Stimulated activated CD8-positive, alpha-beta memory T cell treated with anti-CD3 and anti-CD28 coated beads, Interleukin-15, amount 100 ng/mL, for 24 hours (primary cell): Measurements from ENCODE around the gene SLC3A2.

Source experiments
- DNase-seq: peaks from one replicate; pipeline ENCODE4 v3.0.0-alpha.2; 2020; ENCODE audit warnings: low read depth

The SLC3A2 gene

DNA sequence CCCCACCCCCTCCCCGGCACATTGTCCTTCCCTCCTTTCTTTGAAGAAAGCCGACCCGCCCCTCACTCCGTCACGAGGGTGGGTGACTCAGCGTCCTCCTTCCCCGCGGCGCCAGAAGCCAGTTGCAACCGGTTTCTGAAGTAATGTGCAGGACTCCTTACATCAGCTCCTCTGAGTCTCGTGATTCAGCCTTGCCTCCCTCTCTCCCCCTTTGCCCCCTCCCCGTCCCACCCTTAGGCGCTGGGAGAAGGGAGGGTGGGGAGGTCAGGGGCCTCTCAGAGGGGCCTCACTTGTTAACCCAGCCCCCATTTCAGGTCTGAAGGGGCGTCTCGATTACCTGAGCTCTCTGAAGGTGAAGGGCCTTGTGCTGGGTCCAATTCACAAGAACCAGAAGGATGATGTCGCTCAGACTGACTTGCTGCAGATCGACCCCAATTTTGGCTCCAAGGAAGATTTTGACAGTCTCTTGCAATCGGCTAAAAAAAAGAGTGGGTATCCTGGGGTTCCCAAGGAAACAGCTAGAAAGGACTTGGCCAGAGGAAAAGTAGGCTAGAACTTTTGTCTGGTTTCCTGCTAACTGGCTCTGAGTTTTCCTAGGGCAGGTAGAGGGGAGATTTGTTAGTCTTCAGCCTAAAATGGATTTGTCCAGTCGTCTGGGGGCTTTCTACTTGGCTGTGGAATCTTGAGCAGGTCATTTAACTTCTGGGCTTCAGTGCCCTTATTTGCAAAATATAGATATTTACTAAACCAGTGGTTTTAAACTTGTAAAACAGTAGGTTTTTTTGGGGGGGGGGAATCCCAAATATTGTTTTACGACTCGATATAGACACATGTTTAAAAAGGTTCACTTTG is 1.1 kb downstream of the SLC3A2 start:
- DNase-seq = peak; percentile 78

DNA sequence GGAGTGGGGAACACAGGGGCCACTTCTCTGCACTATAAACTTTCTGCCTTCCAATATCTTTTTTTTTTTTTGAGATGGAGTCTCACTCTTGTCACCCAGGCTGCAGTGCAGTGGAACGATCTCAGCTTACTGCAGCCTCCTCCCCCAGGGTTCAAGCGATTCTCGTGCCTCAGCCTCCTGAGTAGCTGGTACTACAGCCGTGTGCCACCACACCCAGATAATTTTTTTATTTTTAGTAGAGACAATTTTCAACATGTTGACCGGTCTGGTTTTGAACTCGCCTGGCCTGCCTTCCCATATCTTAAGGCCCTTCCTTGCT is 1.7 kb downstream of the SLC3A2 start:
- DNase-seq = no peak

DNA sequence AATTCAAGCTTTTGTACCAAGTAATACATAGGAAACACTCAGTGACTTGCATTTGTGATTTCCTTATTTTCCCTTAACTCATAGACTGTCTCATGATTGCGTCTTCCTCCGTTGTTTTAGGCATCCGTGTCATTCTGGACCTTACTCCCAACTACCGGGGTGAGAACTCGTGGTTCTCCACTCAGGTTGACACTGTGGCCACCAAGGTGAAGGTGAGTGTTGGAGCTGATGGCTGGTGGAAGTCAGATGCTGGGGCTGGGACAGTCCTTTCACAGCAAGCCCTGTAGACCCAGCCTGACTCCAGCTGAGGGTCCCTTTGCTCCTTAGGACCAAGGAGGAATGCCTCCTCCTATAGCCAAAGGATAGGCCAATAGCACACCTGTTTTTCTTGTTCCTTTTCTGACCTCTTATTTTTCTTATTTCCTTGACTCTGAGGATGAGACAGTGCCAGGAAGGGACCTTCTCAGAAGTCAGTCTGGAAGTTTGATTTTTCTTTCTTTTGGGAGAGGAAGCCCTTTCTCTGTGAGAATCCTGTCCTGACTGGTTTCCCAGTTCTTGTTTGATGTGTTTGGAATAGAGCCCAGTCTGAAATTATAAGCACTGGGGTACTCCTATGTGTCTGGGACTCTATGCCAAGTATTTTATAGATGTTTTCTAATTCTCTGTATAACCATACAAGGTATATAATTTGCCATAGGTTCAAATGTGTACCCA is 2.2 kb downstream of the SLC3A2 start:
- no peak for DNase-seq

DNA sequence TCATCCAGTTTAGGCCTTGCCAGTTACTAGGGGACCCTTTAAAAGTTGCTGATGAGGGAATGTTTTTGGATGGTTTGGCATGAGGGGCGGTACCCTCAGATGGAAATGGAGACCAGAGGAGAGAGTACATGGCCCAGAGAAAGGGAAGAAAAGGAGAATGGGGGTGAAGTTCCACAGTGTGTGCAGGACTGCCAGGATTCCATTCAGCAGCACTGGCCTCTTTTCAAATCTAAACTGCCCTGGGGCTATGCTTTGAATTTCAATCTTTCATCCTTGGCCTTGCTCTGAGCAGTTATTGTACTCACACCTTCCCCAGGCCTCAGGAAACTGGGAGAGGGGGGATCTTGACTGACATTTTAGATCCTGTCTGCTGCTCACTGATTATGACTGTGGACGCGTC is 3.0 kb downstream of the SLC3A2 start:
- no peak for DNase-seq

DNA sequence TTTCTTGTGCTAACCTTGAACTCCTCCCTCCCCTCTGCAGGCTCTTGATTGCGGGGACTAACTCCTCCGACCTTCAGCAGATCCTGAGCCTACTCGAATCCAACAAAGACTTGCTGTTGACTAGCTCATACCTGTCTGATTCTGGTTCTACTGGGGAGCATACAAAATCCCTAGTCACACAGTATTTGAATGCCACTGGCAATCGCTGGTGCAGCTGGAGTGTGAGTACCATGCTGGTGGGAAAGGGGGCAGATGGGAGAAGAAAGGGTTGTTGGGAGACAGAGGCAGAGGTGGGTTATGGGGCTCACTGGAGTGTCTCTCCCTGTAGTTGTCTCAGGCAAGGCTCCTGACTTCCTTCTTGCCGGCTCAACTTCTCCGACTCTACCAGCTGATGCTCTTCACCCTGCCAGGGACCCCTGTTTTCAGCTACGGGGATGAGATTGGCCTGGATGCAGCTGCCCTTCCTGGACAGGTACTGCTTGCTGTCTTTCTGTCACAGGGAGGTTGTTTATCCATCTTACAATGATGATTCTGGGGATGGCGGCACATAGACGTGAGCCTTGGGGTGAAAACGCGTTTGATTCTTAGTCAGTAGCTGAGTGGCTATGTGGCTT is 4.5 kb downstream of the SLC3A2 start:
- no peak for DNase-seq

DNA sequence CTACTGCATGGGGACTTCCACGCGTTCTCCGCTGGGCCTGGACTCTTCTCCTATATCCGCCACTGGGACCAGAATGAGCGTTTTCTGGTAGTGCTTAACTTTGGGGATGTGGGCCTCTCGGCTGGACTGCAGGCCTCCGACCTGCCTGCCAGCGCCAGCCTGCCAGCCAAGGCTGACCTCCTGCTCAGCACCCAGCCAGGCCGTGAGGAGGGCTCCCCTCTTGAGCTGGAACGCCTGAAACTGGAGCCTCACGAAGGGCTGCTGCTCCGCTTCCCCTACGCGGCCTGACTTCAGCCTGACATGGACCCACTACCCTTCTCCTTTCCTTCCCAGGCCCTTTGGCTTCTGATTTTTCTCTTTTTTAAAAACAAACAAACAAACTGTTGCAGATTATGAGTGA is 7.7 kb downstream of the SLC3A2 start:
- DNase-seq = no peak

DNA sequence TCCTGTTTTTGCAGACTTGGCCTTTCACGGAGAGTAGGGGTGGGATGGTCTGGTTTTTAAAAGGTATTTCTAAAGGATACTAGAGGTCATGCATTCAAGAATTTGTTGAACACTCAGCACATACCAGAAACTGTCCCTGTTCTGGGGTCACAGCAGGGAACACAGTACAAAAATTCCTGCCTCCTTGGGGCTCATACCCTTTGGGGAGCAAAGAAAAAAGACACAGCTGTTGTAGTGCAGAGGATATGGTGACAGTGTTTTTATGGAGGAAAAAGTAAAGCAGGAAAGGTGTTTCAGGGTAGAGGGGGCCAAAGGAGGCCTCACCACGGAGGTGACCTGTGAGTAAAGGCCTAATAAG is 8.4 kb downstream of the SLC3A2 start:
- no peak for DNase-seq

DNA sequence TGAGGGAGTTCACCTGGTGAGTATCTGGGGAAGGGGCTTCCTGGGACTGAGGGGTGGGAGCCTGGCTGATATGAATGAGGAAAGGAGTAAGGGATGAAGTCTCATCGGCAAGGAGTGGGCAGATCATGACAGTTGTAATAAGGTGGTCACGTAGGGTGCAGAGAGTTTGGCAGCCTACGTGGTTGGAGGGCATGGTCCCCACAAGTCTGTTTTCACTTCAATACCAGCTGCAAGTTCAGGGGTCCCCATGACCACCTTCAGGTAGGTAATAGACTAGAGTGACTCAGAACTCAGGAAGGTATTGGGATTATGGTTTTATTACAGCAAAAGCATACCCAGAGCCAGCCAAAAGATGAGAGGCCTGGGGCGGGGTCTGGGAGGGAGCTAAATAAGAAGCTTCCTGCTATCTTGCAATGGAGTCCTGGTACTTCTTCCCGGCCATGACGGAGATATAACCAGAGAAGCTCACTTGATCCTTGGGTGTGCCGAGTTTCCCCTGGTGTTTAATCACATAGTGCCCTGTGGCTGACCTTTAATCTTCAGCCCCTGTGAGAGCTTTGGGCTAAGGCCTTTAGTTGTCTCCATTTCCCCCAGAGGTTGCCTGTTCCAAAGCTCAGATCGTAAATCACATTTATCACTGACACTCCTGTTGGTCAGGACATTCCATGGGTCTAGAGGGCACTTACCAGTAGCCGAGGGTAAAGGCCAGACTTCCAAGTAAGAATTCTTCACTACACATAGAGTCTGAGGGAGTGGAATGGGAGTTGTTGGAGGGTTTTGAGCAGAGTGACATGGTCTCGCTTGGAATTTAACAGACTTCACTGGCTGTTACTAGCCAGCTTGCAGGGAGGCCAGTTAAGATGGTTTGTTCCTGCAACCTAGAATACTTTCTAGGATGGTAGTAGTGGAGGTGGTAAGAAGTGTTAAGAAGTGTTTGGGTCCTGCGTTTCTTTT is 9.1 kb downstream of the SLC3A2 start:
- DNase-seq = no peak

DNA sequence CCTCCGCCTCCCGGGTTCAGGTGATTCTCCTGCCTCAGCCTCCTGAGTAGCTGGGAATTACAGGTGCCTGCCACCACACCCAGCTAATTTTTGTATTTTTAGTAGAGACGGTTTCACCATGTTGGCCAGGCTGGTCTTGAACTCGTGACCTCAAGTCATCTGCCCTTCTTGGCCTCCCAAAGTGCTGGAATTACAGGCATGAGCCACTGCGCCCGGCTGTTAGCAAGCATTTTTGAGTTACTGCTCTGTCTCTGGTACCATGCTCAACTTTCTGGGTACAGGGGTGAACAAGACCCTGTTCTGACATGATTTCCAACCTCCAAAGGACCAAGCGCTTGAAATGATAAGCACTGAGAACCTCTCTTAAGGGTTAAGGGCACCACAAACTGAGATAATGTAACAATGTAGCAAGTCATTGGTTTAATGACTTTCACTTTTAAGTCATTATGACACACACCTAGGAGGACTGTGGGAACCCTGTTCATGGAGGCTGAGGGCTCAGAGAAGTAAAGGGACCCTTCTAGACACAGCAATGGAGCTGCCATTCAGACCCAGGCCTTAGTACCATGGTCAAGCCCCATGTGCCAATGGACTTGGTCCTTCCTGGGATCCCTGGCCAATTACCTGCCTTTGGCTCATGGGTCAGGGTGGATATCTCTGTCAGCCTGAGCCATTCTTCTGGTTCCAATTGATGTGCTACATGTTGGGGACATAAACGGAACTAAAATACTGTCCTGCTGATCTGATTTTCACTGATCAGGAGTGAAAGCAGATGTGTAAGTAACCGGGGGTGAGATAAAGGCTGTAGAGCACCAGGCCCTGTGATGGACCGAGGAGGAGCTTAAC is 11.6 kb downstream of the SLC3A2 start:
- DNase-seq = no peak

DNA sequence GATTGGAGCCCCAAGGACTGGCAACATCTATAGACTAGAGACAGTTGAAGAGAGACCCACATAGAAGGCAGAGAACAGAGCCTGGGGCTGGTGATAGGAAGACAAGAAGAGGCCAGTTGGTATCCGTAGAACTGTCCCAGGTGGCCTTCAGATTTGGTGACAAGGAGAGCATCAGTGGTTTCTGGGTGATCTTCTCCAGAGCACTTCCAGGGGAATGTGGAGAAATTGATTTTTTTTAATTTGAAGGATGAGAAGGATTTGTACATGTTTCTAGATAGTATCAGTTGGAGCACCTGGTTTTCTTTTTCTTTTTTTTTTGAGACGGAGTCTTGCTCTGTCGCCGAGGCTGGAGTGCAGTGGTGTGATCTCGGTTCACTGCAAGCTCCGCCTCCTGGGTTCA is 14.8 kb downstream of the SLC3A2 start:
- no peak for DNase-seq

DNA sequence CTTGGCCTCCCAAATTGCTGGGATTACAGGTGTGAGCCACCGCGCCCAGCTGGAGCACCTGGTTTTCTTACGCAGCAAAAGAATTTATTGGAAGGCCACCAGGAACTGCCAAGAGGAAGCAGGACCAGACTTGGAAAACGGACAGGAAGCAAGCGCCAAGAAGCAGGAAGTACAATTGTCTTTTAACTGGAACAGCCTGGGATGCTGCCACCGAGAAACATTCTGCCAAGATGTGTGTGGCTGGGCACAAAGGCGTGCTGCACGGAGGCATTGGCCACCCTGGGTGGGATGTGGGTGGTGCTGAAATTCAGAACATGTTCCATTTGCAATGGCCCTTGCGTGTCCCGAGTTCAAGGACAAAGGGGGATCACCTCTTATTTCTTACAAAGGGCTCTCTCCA is 15.4 kb downstream of the SLC3A2 start:
- no peak for DNase-seq

DNA sequence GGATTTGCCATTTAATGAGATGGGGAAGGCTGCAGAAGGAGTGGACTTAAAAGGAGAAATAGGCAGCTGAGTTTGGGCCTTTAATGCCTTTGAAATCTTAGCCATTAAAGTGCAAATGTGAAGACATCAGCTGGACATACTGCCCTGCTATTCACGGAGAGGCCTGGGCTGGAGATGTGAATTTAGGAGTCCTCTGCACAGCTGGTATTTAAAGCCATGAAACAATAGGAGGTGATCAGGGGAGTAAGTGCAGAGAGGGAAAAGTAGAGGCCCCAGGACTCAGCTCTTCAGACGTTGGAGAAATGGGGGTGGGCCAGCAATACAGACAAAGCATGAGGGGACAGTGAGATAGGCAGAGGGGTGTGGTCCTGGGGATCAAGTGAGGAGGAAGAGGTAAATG is 16.6 kb downstream of the SLC3A2 start:
- DNase-seq = no peak

DNA sequence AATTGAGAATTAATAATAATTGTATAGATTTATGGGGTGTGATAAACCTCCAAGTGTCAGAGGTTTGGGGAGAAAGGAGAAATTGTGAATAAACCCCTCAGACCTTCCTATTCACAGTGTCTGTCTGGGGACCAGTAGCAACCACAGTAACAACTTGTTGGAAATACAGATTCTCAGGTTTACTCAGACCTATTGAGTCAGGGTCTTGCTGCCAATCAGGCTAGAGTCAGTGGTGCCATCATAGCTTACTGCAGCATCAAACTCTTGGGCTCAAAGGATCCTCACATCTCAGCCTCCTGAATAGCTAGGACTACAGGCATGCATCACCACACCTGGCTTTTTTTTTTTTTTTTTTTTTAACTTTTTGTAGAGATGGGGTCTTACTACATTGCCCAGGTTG is 17.3 kb downstream of the SLC3A2 start:
- DNase-seq = no peak

DNA sequence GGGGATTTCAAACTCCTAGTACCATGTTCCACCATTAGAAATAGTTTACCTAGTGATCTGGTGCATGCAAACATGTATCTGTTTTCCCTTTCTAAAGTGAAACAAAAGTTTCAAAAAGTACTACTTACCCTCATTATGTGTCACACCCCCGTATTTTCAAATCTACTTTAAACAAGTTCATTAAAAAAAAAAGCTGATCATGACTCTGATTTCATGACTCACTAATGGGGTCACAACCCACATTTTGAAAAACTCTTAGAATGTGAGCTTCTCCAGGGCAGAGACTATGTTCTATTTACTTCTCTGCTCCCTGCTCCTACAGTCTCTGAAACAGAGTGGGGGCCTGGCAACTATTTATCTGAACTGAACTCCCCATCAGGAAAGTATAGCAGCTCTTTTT is 22.2 kb downstream of the SLC3A2 start:
- no peak for DNase-seq

DNA sequence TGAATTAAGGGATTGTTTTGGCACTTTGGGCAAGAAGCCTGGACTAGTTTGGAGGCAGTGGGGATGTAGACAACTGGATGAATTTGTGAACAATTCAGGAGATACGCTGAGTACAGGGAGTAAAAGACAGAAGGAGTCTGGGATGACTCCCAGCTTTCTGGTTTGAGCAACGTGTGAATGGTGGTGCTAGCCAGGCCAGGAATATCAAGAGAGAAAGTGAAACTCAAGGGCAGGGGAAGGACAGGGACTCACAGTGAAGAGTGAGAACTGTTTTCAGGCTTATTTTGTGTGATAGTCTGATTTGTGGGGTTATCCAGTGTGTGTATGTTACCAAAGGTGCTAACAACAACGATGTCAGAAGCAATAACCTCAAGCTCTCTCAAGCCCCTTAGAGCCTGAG is 24.6 kb downstream of the SLC3A2 start:
- DNase-seq = no peak

DNA sequence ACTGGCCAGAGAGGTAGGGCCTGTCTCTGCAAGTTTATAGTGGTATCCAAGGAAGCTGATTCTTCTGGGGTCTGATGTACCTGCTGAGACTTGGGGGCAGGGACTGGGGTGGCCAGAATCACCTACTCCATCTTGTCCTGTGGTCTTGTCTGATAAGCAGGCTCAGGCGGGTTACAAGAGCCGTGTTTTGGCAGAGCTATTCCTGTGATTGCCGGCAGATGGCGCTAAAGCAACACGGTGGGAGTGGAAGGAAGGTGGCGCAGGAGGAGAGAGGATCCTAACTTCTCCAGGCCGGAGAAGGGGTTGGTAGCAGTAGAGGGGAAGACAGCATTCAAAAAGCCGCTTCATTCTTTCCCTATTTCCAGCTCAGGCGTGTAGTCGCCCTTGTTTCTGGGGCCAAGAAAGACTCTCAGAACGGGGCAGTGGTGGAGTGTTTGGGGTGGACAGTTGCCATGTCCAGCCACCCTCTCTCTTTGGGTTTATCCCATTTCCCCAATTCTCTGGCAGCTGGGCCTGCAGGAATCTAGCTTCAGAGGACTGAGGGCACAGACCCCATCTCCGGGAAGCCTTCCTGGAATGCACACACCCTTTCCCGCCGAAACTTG is 25.3 kb downstream of the SLC3A2 start:
- peak; percentile 62 for DNase-seq

DNA sequence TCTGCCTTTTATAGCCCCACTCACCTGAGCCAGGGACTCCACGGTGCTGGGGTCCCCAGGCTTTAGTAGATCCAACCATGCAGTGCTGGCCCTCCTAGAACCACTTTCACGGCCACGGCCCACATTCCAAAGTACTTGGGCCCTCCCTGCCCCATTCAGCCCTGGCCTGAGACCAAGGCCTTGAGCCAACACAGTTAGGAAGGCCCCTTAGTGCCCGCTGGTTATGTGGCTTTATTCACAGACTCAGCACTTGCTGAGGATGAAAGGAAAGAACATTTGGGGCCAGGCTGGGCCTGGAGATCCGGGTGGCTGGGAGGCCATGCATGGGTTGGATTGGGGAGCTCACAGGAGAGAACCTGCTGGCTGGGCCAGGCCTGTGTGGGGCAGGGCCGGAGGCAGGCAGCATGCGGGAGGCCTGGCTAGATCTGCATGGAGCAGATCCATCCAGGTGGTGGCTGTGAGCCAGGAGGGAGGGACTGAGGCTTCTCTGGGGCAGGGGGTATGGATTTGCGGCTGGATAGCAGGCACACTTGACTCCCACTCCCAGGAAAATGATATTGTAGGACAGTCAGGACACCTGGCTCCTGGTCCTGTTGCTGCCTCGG is 27.9 kb downstream of the SLC3A2 start:
- no peak for DNase-seq

DNA sequence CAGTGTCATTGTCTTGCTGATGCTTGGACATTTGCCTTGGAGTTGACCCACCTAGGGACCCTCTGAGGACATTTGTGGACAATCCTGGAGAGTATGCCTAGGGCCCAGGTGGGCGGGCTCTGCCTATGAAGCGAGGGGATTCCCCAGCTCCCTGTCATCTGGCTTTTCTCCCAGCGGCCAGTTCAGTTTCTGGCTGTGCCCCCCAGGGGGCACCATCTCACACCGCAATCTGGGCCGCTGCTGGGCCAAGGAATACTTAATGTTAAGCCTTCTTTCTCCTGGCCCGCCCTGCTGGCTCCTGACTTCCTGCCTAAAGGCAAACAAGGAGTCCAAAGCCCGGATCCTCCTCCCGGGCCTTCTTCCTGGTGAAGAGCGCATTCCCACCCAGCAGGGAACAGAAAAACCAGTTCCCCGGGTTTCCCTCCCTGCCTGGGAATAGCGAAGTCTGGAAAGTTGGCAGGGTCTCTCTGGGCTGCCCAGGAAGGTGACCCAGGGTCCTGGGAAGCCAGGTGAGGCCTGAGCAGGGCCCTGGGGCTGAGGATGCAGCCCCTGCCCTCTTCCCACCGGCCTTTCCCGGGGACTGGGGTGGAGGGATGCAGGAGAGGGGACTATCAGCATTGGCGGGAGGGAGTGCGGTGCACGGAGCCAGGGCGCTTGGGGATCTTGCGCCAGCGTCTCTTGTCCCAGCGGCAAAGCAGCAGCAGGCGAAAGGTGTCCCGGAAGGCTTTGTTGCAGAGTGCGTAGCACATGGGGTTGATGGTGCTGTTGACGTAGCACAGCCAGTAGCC is 28.6 kb downstream of the SLC3A2 start:
- no peak for DNase-seq

DNA sequence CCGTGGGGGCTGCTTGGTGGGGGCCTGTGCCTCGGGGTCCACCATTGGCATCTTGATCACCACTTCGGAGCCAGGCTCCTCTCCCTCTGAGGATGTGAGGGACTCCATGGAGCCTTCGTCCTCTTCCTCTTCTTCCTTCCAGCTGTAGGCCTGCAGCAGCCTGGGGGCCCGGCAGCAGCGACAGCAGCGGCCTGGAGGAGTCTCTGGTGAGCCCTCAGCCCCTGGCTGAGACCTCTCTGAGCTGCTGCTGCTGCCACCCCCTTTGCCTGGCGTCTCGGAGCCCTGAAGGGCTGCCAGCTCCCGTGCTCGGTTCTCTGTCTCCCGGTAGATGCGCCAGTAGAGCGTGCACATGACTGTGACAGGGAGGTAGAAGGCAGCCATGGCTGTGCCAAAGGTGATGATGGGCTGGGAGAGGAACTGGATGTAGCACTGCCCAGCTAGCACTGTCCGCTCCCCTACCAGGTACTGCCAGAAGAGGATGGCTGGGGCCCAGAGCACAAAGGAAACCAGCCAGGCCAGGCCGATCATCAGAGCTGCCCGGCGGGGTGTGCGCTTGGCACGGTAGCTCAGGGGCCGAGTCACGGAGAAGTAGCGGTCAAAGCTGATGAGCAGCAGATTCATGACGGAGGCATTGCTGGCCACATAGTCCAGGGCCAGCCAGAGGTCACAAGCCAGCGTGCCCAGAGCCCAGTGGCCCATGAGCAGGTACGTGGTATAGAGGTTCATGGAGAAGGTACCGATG is 29.6 kb downstream of the SLC3A2 start:
- no peak for DNase-seq
